AG08396 (cell line): ENCODE data around the gene PCDHGA7.
"Not testable (repeated sequence)": the region's sequence is repeated elsewhere in the genome, so short reads cannot be mapped to it uniquely, and the experiment has no call there.

Experiments
- DNase-seq: peaks from one replicate; pipeline ENCODE4 v3.0.0; 2012; ENCODE audit warnings: low spot score, mixed read lengths

Gene PCDHGA7

GRCh38 chr5:141366016-141366896, 16.3 kb upstream of the PCDHGA7 start:
- no peak for DNase-seq

- peak; percentile 80 for DNase-seq
These were observed 12.3 kb upstream of the PCDHGA7 start, which contains the start of gene PCDHGB3 for GRCh38 chr5:141369994-141370848. Gene PCDHGB3 (plus strand): TSS chr5:141370242. CDS start chr5:141370395, 153 bp downstream.

- no peak for DNase-seq
These were observed 10.7 kb upstream of the PCDHGA7 start for GRCh38 chr5:141371572-141372475.

GRCh38 chr5:141373673-141374317, 8.7 kb upstream of the PCDHGA7 start, which contains the start of gene PCDHGA6:
Gene PCDHGA6 (plus strand): TSS chr5:141373891. CDS start chr5:141374084, 193 bp downstream.
- peak; percentile 50 for DNase-seq

GRCh38 chr5:141374627-141375026, 7.9 kb upstream of the PCDHGA7 start:
- DNase-seq = no peak

- DNase-seq = not testable (repeated sequence)
These were observed 6.9 kb upstream of the PCDHGA7 start for GRCh38 chr5:141375444-141376155.

GRCh38 chr5:141383345-141383744, 803 bp downstream of the PCDHGA7 start:
- DNase-seq = no peak

GRCh38 chr5:141384471-141385267, 2.1 kb downstream of the PCDHGA7 start:
- no peak for DNase-seq

GRCh38 chr5:141387557-141388311, 5.2 kb downstream of the PCDHGA7 start, which contains the start of gene PCDHGB4:
Gene PCDHGB4 (plus strand): TSS chr5:141387698. CDS start chr5:141387885, 187 bp downstream.
- DNase-seq = peak; percentile 31

GRCh38 chr5:141388661-141389060, 6.1 kb downstream of the PCDHGA7 start:
- no peak for DNase-seq

- no peak for DNase-seq
These were observed 6.9 kb downstream of the PCDHGA7 start for GRCh38 chr5:141389153-141390042.

GRCh38 chr5:141392429-141393198, 10.1 kb downstream of the PCDHGA7 start, which contains the start of gene PCDHGA8:
Gene PCDHGA8 (plus strand): TSS chr5:141392633. CDS start chr5:141392814, 181 bp downstream.
- no peak for DNase-seq

GRCh38 chr5:141393267-141393666, 10.7 kb downstream of the PCDHGA7 start:
- no peak for DNase-seq

GRCh38 chr5:141394401-141395187, 12.1 kb downstream of the PCDHGA7 start:
- not testable (repeated sequence) for DNase-seq

- DNase-seq = peak; percentile 66
These were observed 15.4 kb downstream of the PCDHGA7 start, which contains the start of gene PCDHGB5 for GRCh38 chr5:141397756-141398551. Gene PCDHGB5 (plus strand): TSS chr5:141397947. CDS start chr5:141398128, 181 bp downstream.
